Measurements from ENCODE around the gene CYP2W1. TPM values are rescaled to one million over a fixed set of nuclear protein-coding genes. Genes with fewer than 3 reads are reported as not detected.

Gene CYP2W1
- total RNA-seq, 3 donors from 2014 or later, result 0.47 to 2.3 (median 2.1) TPM

DNA sequence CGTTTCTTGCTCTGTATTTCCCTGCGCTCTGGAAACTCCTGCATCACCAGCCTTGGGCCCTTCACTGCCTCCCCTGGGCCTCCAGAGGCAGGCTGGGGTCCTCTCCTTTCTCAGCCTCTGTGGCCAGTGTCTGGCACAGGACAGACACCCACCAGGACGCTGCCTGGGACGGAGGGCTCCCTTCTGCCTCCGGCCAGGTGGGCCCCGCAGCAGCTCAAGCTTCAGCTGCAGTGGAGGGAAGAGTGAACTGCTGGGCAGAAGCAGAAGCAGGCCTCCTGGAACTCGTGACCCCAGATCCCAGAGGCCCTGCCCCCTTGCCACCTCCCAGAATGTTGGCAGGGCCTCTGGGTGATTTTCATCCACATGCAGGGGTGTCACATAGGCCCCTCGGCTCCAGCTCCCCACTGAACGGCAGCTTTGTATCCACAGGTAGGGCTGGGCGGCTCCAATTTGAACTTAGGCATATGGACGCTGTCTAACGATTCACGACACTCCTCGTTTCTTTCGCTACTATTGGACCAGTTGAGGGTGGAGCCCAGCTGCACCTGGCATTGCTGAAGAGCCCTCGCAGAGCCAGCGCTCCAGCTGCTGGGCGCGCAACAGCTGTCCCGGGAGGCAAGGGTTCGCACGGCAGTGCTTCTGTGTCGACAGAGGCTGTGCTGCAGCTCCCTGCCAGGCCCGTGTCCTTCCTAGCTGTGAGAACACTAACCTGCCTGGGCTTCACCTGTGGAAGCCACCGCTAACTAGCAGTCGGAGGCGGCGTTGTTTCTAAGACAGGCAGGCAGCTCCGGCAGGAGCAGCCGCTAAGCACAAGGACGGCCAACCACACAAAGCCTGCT lies 43.0 kb downstream of the CYP2W1 start:
- H3K9me3 ChIP-seq, result no peaks in the 10 kb centered on the region
- no peaks in the 10 kb centered on the region for H3K36me3 ChIP-seq (ENCODE audit: low read depth)
- peaks cover 18% of the 10 kb centered on the region for H3K4me1 ChIP-seq (ENCODE audit: low read depth)
- TF ChIP-seq, protein P1, sequence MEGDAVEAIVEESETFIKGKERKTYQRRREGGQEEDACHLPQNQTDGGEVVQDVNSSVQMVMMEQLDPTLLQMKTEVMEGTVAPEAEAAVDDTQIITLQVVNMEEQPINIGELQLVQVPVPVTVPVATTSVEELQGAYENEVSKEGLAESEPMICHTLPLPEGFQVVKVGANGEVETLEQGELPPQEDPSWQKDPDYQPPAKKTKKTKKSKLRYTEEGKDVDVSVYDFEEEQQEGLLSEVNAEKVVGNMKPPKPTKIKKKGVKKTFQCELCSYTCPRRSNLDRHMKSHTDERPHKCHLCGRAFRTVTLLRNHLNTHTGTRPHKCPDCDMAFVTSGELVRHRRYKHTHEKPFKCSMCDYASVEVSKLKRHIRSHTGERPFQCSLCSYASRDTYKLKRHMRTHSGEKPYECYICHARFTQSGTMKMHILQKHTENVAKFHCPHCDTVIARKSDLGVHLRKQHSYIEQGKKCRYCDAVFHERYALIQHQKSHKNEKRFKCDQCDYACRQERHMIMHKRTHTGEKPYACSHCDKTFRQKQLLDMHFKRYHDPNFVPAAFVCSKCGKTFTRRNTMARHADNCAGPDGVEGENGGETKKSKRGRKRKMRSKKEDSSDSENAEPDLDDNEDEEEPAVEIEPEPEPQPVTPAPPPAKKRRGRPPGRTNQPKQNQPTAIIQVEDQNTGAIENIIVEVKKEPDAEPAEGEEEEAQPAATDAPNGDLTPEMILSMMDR (IDR thresholded peaks at IDR 0.05), result no peak
- DNase-seq (peak in 2 of 3 donors; percentile 27 to 54), ATAC-seq (no peak)
- intact Hi-C loops (cut with DNase I, micrococcal nuclease), result no loop called here
- H3K4me3 ChIP-seq, result no peak overlapping the region

DNA sequence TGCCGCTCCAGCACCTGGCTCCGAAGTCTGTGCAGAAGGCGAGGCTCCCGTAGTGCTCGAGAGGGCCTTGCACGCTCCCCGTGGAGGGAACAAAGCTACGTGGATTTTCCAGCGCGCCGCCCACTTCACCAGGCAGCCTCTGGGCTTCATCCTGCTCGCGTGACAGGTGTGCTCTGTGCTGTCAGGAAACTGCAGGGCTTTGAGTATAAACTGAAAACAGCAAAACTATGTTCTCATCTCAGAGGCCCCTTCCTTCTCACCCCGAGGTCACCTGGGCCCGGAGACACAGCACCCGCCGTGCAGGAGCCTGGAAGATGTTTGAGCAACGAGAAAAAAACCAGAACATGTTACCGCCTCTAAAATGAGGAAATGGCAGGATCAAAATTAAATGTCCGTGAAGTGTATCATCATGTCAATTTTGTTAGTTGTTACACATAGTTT lies 43.8 kb downstream of the CYP2W1 start:
- H3K36me3 ChIP-seq (ENCODE audit: low read depth), result no peaks in the 10 kb centered on the region
- H3K4me1 ChIP-seq (ENCODE audit: low read depth), result peaks cover 18% of the 10 kb centered on the region
- H3K9me3 ChIP-seq, result no peaks in the 10 kb centered on the region
- ATAC-seq (no peak), DNase-seq (peak in 1 of 3 donors; percentile 43)
- TF ChIP-seq, protein P1 (IDR thresholded peaks at IDR 0.05), result no peak
- no peak overlapping the region for H3K4me3 ChIP-seq
- intact Hi-C loops (cut with DNase I, micrococcal nuclease), result no loop called here

DNA sequence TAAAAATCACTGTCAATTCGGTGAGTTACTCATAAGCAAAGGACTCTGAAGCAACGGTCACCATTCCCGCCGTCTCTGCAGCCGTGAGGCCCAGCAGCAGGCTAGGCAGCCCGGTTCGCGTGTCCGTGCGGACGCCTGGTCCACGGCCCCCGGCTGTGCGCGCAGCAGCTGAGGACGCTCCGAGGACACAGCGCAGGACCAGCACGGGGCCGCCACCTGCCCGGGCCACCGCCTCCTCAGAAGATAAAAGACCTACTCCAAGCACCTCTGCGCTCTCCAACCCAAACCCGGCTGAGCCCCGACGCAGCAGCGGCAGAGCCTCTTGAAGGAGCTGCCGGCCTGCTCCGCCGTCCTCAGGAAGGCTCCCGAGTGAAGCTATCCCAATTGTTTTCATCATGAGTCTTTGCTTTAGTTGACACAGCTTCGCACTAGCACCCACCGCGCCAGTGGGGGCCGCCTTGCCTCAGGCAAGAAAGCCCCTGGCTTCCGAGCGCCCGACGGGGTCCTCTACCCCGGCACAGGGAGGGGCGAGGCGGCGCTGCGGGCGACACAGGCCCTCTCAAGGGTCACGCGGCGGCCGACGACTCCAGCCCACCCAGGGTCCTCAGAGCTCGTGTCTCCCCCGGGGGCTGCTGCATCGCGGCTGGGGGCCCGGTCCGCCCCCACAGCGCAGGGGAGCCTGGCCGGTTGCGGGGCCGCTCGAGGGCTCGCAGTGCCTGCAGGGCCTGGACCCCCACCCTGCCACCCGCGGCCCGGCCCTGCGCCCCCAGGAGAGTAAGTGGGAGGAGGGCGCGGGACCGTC lies 44.5 kb downstream of the CYP2W1 start:
- Histone ChIP-seq H3K36me3 (ENCODE audit: low read depth) (no peaks in the 10 kb centered on the region), H3K4me3 (peak overlapping the region; percentile 54), H3K4me1 (ENCODE audit: low read depth) (peaks cover 18% of the 10 kb centered on the region), H3K9me3 (no peaks in the 10 kb centered on the region)
- TF ChIP-seq, protein P1 (IDR thresholded peaks at IDR 0.05), result no peak
- ATAC-seq (no peak), DNase-seq (peak in 2 of 3 donors; percentile 54 to 70)
- intact Hi-C loops (cut with DNase I, micrococcal nuclease), result no loop called here

DNA sequence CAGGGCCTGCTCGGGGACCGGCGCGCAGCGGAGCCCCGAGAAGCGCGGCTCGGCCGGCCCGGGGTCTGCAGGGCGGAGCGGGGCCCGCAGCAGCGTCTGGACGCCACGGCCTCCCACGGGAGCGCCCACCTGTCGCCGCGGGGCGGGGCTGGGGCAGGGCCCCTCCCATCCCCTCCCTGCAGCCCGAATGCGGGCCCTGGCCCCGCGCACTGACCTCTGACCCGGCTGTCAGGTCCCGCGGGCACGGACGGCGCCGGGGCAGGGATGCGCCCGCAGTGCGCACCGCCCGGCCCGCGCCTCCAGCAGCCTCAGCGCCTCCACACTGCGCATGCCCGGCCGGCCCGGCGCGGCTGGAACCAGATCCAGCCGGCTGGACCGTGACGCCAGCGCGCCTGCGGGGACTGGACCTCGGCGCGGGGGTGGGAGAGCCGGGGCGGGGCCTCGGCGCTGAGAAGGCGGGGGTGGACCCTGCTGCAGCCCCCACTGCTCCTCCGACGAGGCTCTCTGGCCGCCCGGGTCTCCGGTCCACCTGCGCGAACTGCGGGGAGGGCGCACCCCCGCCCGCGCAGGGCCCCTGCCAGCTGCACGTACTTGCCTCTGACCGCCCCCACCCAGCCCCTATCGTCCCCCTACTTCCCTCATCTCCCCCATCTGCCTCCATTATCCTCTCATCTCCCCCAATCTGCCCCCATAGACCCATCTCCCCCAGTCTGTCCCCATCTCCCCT lies 45.2 kb downstream of the CYP2W1 start:
- intact Hi-C loops (cut with DNase I, micrococcal nuclease), result no loop called here
- ATAC-seq, result peak; percentile 94
- H3K9me3 ChIP-seq, result no peaks in the 10 kb centered on the region
- TF ChIP-seq, protein P1 (IDR thresholded peaks at IDR 0.05), result no peak
- DNase-seq, result peak; percentile 90 to 96 (median 94)
- H3K4me3 ChIP-seq, result peak overlapping the region; percentile 54
- H3K4me1 ChIP-seq (ENCODE audit: low read depth), result peaks cover 18% of the 10 kb centered on the region
- no peaks in the 10 kb centered on the region for H3K36me3 ChIP-seq (ENCODE audit: low read depth)
